Measurements from ENCODE around the gene AGBL1. TPM values are rescaled to one million over a fixed set of nuclear protein-coding genes. Genes with fewer than 3 reads are reported as not detected.

Gene AGBL1
- total RNA-seq, 1 donor from 2014 or later = not detected

GRCh38 chr15:86644339-86644738 lies 564.7 kb downstream of the AGBL1 start:
- Histone ChIP-seq H3K4me3 (no peak overlapping the region), H3K27me3 (ENCODE audit: low read depth) (no peaks in the 10 kb centered on the region), H3K9me3 (replicated peaks) (no peaks in the 10 kb centered on the region), H3K4me1 (no peaks in the 10 kb centered on the region), H3K27ac (replicated peaks) (no peak overlapping the region), H3K36me3 (no peaks in the 10 kb centered on the region)
- no peak for DNase-seq
- TF ChIP-seq, protein P1, sequence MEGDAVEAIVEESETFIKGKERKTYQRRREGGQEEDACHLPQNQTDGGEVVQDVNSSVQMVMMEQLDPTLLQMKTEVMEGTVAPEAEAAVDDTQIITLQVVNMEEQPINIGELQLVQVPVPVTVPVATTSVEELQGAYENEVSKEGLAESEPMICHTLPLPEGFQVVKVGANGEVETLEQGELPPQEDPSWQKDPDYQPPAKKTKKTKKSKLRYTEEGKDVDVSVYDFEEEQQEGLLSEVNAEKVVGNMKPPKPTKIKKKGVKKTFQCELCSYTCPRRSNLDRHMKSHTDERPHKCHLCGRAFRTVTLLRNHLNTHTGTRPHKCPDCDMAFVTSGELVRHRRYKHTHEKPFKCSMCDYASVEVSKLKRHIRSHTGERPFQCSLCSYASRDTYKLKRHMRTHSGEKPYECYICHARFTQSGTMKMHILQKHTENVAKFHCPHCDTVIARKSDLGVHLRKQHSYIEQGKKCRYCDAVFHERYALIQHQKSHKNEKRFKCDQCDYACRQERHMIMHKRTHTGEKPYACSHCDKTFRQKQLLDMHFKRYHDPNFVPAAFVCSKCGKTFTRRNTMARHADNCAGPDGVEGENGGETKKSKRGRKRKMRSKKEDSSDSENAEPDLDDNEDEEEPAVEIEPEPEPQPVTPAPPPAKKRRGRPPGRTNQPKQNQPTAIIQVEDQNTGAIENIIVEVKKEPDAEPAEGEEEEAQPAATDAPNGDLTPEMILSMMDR (IDR thresholded peaks at IDR 0.05; ENCODE audit: borderline replicate concordance) = no peak
- intact Hi-C loops (cut with micrococcal nuclease) = no loop called here

DNA sequence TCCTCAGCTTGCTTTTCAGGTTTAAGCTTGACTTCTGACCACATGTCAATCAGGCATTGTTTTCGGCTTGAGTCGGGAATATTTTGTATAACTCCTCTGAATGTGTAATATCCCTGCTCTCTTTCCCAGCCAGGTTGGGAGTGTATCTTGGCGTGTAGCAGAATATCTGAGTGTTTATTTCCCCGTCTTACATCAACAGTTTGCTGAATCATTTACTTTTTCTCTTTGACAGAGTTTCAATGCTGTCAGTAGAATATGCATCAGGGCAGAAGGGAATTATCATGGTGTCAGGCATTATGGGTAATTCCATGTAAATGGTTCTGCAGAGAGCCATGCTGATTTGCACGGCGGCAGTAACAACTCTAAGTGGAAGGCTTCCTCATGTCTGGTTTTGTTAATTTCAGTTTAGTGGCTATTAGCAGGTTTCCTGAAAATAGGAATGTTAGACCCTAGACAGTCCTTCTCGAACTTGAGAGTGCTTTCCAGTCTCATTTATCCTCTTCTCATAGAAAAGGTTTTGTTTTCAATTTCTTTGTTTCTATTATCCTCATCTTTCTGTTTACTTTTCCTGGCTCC lies 566.3 kb downstream of the AGBL1 start:
- Histone ChIP-seq H3K27me3 (ENCODE audit: low read depth) (no peaks in the 10 kb centered on the region), H3K4me1 (no peaks in the 10 kb centered on the region)
- intact Hi-C loops (cut with micrococcal nuclease) = no loop called here

GRCh38 chr15:86647810-86648440 lies 568.3 kb downstream of the AGBL1 start:
- Histone ChIP-seq H3K9me3 (replicated peaks) (no peaks in the 10 kb centered on the region), H3K4me1 (no peaks in the 10 kb centered on the region), H3K4me3 (no peak overlapping the region), H3K36me3 (no peaks in the 10 kb centered on the region), H3K27ac (replicated peaks) (no peak overlapping the region), H3K27me3 (ENCODE audit: low read depth) (no peaks in the 10 kb centered on the region)
- TF ChIP-seq, protein P1 (IDR thresholded peaks at IDR 0.05; ENCODE audit: borderline replicate concordance) = no peak
- no peak for DNase-seq
- intact Hi-C loops (cut with micrococcal nuclease) = no loop called here

More for the DNA sequence above, 566.3 kb downstream of the AGBL1 start:
- no peak for DNase-seq
- H3K36me3 ChIP-seq = no peaks in the 10 kb centered on the region
- H3K9me3 ChIP-seq (replicated peaks) = no peaks in the 10 kb centered on the region
- TF ChIP-seq, protein P1 (IDR thresholded peaks at IDR 0.05; ENCODE audit: borderline replicate concordance) = no peak
- no peak overlapping the region for H3K27ac ChIP-seq (replicated peaks)
- H3K4me3 ChIP-seq = no peak overlapping the region

GRCh38 chr15:86649277-86649676 lies 569.6 kb downstream of the AGBL1 start:
- Histone ChIP-seq H3K4me1 (no peaks in the 10 kb centered on the region), H3K9me3 (replicated peaks) (no peaks in the 10 kb centered on the region), H3K36me3 (no peaks in the 10 kb centered on the region), H3K4me3 (no peak overlapping the region), H3K27ac (replicated peaks) (no peak overlapping the region), H3K27me3 (ENCODE audit: low read depth) (no peaks in the 10 kb centered on the region)
- TF ChIP-seq, protein P1 (IDR thresholded peaks at IDR 0.05; ENCODE audit: borderline replicate concordance) = no peak
- no peak for DNase-seq
- intact Hi-C loops (cut with micrococcal nuclease) = no loop called here

DNA sequence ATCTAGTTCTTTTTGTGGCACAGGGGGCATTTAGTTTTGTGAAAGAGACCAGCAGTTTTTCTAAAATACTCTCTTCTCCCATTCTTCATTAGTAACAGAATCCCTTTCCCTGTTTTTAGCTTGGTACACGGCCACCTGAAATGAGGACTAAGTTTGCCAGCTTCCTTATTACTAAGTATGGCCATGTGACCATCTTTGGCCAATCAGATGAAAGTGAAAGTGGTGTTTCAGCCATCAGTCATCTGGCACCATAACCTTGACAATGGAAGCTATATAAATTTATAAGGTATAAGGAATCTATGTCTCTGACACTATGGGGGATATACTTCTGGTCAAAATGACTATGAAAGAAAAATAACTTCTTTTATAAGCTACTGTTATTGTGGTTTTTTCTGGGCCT lies 570.4 kb downstream of the AGBL1 start:
- no peaks in the 10 kb centered on the region for H3K4me1 ChIP-seq
- no peak for DNase-seq
- no peak overlapping the region for H3K27ac ChIP-seq (replicated peaks)
- no peaks in the 10 kb centered on the region for H3K27me3 ChIP-seq (ENCODE audit: low read depth)
- intact Hi-C loops (cut with micrococcal nuclease) = no loop called here
- TF ChIP-seq, protein P1 (IDR thresholded peaks at IDR 0.05; ENCODE audit: borderline replicate concordance) = no peak
- no peaks in the 10 kb centered on the region for H3K9me3 ChIP-seq (replicated peaks)
- H3K36me3 ChIP-seq = no peaks in the 10 kb centered on the region
- no peak overlapping the region for H3K4me3 ChIP-seq

All from left ventricle myocardium inferior (tissue), 1 donor.